Lower leg skin (tissue), 4 donors: ENCODE data around the gene CACNA1D. TPM values are rescaled to one million over a fixed set of nuclear protein-coding genes. Genes with fewer than 3 reads are reported as not detected.

ENCODE experiments used
- DNase-seq, 2 donors: peaks; one replicate each; pipeline ENCODE4 v3.0.0-alpha.2; 2019; ENCODE audit warnings: low spot score in 2 of 2
- H3K4me3 ChIP-seq: fragments of 200-600 bp; sonication (generic); 2 replicates; pipeline ENCODE4 v1.5.1; 2017; ENCODE audit warnings: mild to moderate bottlenecking, low read depth; ENCODE audit not compliant: poor library complexity, severe bottlenecking
- POLR2A ChIP-seq, 2 donors: fragments of 450-650 bp; IDR thresholded peaks; one replicate each; pipeline ENCODE4 v1.6.1; 2016 to 2017; ENCODE audit warnings: antibody characterized with exemption in 2 of 2, mild to moderate bottlenecking in 1 of 2, moderate library complexity in 1 of 2
- WGBS, 2 donors: methylation state at CpG; one replicate each; pipeline ENCODE4 v1.1.5; 2018; 5-methylcytosine and 5-hydroxymethylcytosine counted together
- intact Hi-C: fragments of 100-400 bp; cut with DNase I; formaldehyde crosslinking; loops from one replicate; pipeline ENCODE4 v1.15.0; 2023; ENCODE audit warnings: low total_unique reads
- total RNA-seq, 4 donors: library from RNA; depleted of rRNA; stranded (reverse); fragments of >200 nt; gene quantifications; one replicate each; pipeline ENCODE4 v1.1.0, GENCODE V29; 2016
- TF ChIP-seq, protein P1 (sequence below), 3 donors: fragments of 450-650 bp; IDR thresholded peaks; one replicate each; pipeline ENCODE4 v1.5.1; 2016; ENCODE audit warnings: antibody characterized with exemption in 3 of 3, mild to moderate bottlenecking in 3 of 3, moderate library complexity in 2 of 3

Gene CACNA1D
- total RNA-seq, 4 donors from 2014 or later, result 2.4 to 12.5 (median 5.6) TPM

DNA sequence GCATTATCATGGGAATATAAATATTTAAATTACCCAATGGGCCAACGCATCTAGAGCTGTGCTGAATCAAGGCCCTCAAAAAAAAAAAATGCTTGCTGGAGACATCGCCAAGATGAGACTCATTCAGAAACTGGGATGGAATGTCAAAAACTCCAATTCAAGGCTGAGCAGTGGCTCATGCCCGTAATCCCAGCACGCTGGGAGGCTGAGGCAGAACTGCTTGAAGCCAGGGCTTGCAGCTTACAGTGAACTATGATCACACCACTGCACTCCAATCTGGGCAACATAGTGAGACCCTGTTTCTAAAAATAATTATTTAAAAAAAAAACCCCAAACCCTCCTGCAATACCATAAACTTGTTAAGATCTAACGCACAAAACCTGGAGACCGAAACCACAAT, 3.1 kb upstream of the CACNA1D start:
- no peak overlapping the region for H3K4me3 ChIP-seq
- no peak for DNase-seq
- no peak for TF ChIP-seq POLR2A (IDR thresholded peaks at IDR 0.05)
- TF ChIP-seq, protein P1, sequence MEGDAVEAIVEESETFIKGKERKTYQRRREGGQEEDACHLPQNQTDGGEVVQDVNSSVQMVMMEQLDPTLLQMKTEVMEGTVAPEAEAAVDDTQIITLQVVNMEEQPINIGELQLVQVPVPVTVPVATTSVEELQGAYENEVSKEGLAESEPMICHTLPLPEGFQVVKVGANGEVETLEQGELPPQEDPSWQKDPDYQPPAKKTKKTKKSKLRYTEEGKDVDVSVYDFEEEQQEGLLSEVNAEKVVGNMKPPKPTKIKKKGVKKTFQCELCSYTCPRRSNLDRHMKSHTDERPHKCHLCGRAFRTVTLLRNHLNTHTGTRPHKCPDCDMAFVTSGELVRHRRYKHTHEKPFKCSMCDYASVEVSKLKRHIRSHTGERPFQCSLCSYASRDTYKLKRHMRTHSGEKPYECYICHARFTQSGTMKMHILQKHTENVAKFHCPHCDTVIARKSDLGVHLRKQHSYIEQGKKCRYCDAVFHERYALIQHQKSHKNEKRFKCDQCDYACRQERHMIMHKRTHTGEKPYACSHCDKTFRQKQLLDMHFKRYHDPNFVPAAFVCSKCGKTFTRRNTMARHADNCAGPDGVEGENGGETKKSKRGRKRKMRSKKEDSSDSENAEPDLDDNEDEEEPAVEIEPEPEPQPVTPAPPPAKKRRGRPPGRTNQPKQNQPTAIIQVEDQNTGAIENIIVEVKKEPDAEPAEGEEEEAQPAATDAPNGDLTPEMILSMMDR (IDR thresholded peaks at IDR 0.05), result no peak
- WGBS, 2 donors, result 76 to 82% methylated on average over 6 of the region's 6 CpGs
- intact Hi-C loops, result no loop called here

DNA sequence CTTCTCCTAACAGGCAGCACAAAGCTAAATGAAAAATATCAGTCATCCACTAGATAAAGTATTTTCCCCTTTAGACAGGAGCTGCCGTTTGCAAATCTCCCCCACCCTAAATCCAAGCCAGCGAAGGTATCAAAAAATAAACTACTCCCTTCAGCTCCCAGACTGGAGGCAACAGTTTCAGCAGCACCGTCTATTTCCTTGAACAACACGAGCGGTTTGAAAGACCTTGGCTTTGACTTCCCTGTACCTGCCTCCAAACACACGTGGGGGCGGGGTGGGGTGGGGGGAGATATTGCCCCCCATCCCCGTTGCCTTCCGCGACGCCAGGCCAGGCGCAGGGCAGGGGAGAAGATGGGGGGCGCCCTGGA, 832 bp upstream of the CACNA1D start:
- intact Hi-C loops, result no loop called here
- TF ChIP-seq, protein P1 (IDR thresholded peaks at IDR 0.05), result no peak
- no peak for TF ChIP-seq POLR2A (IDR thresholded peaks at IDR 0.05)
- 13 to 19% methylated on average over 11 of the region's 13 CpGs for WGBS, 2 donors

DNA sequence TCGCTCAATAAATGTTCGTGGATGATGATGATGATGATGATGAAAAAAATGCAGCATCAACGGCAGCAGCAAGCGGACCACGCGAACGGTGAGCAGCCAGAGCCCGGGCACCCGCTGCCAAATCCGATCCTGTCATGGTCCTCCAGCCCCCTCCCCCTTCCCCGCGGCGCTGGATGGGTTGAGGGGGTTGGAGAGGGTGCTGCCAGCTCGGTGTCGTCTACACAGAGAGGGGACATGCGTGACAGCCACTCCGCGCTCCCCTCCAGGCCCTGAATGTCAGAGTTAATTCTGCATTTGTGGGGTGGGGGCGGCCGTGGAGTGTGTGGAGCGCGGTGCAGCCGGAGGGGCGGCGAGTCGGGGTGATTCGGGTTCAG, 722 bp downstream of the CACNA1D start:
- intact Hi-C loops, result no loop called here
- 1 to 2% methylated on average over 27 of the region's 27 CpGs for WGBS, 2 donors
- no peak for DNase-seq
- TF ChIP-seq, protein P1 (IDR thresholded peaks at IDR 0.05), result no peak
- TF ChIP-seq POLR2A (IDR thresholded peaks at IDR 0.05), result no peak
- H3K4me3 ChIP-seq, result no peak overlapping the region

More for the DNA sequence above, 832 bp upstream of the CACNA1D start:
- no peak for DNase-seq
- H3K4me3 ChIP-seq, result no peak overlapping the region

DNA sequence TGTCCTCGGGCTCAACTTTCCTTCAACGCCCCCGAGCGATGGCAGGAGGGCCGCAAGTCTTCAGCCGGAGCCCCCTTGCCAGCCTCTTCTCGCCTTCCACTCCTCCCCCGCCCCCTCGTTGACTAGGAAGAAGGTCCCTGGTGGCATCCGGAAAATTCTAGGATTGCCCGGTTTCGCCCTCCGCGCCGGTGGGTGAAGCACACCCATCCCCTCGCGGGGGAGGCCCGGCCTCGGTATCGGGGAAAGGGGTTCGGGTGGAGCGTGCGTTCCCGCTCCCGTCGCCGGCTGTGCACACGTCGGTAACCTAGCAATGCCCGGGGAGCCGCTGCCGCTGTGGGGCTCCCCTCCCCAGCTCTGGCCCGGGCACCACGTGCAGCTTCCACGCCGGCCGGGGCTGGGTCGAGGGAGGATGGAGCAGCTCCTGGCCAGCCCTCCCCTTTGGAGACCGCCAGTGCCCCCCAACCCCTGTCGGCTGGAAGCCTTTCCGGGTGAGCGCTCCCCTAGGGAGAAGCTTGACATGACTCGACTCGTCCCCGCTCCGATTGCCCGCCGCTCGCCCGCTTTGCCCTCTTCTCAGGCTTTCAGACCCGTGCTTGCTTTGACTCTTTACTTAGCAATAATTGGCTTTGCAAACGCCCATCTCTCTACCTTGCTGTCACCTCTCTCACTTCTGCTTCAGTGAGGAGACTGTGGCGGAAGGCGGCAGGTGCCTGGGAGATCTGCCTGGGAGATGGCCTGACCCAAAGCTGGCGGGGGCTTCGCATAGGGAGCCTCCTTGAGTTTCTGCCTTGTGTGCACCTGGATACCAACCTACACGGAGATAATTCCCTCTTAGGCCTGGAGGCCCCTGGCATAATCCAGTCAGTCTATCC, 1.3 kb downstream of the CACNA1D start:
- WGBS, 2 donors, result 12 to 15% methylated on average over 27 to 46 of the region's 57 CpGs
- intact Hi-C loops, result no loop called here
- TF ChIP-seq, protein P1 (IDR thresholded peaks at IDR 0.05), result no peak
- no peak for TF ChIP-seq POLR2A (IDR thresholded peaks at IDR 0.05)
- DNase-seq, result no peak
- no peak overlapping the region for H3K4me3 ChIP-seq

DNA sequence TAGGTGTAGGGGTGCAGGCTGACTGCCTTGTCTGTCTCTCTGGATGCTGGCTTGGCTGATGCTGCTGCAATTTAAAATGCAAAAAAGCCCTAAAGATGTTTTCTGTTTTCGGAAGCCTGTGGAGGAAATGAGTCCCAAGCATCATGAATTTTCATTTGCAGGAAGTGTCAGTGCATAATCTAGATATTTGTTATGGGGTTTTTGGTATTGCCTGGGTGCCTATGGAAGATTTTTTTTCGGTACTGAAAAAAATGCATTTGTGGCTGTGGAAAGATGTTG, 1.9 kb downstream of the CACNA1D start:
- WGBS, 2 donors, result 53 to 64% methylated on average over 2 of the region's 2 CpGs
- no peak for TF ChIP-seq POLR2A (IDR thresholded peaks at IDR 0.05)
- TF ChIP-seq, protein P1 (IDR thresholded peaks at IDR 0.05), result no peak
- no peak for DNase-seq
- intact Hi-C loops, result no loop called here
- no peak overlapping the region for H3K4me3 ChIP-seq

DNA sequence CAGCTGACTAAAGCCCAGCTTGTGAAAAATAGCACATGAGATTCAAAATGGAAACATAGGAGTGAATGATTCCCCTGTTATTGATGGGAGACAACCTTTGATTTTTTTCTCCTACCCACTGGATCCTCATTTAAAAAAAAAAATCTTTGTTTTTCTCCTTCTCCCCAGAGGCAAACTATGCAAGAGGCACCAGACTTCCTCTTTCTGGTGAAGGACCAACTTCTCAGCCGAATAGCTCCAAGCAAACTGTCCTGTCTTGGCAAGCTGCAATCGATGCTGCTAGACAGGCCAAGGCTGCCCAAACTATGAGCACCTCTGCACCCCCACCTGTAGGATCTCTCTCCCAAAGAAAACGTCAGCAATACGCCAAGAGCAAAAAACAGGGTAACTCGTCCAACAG, 2.6 kb downstream of the CACNA1D start:
- WGBS, 2 donors, result 65 to 66% methylated on average over 5 of the region's 5 CpGs
- TF ChIP-seq, protein P1 (IDR thresholded peaks at IDR 0.05), result no peak
- TF ChIP-seq POLR2A (IDR thresholded peaks at IDR 0.05), result no peak
- H3K4me3 ChIP-seq, result no peak overlapping the region
- intact Hi-C loops, result no loop called here
- no peak for DNase-seq
